ENCODE measurements around the gene TNRC18.
A peak's percentile ranks its signal among the peaks of the same experiment; 100 is the strongest.

The TNRC18 gene

GRCh38 chr7:5396999-5397663 is 26.5 kb downstream of the TNRC18 start:
- DNase-seq, result no peak

GRCh38 chr7:5396542-5396941 is 27.1 kb downstream of the TNRC18 start:
- DNase-seq, result no peak

- DNase-seq, result no peak
These were observed 28.4 kb downstream of the TNRC18 start for GRCh38 chr7:5395246-5395645.

GRCh38 chr7:5394264-5395105 is 29.1 kb downstream of the TNRC18 start:
- DNase-seq, result no peak

- no peak for DNase-seq
These were observed 29.9 kb downstream of the TNRC18 start for GRCh38 chr7:5393748-5394147.

GRCh38 chr7:5393328-5393727 is 30.3 kb downstream of the TNRC18 start:
- no peak for DNase-seq

GRCh38 chr7:5390918-5391317 is 32.7 kb downstream of the TNRC18 start:
- DNase-seq, result no peak

- no peak for DNase-seq
These were observed 34.7 kb downstream of the TNRC18 start for GRCh38 chr7:5388905-5389433.

- no peak for DNase-seq
These were observed 35.2 kb downstream of the TNRC18 start for GRCh38 chr7:5388273-5388901.

- no peak for DNase-seq
These were observed 35.9 kb downstream of the TNRC18 start for GRCh38 chr7:5387711-5388245.

- no peak for DNase-seq
These were observed 39.0 kb downstream of the TNRC18 start for GRCh38 chr7:5384618-5385017.

- DNase-seq, result no peak
These were observed 40.1 kb downstream of the TNRC18 start for GRCh38 chr7:5383314-5384098.

- DNase-seq, result peak; percentile 70
These were observed 41.2 kb downstream of the TNRC18 start for GRCh38 chr7:5382281-5382892.

- DNase-seq, result no peak
These were observed 42.4 kb downstream of the TNRC18 start for GRCh38 chr7:5381071-5381772.

- DNase-seq, result no peak
These were observed 43.1 kb downstream of the TNRC18 start for GRCh38 chr7:5380350-5381070.

- no peak for DNase-seq
These were observed 44.1 kb downstream of the TNRC18 start for GRCh38 chr7:5379546-5379945.

- DNase-seq, result no peak
These were observed 45.8 kb downstream of the TNRC18 start for GRCh38 chr7:5377816-5378215.

- DNase-seq, result no peak
These were observed 46.4 kb downstream of the TNRC18 start for GRCh38 chr7:5377279-5377678.

GRCh38 chr7:5375925-5376324 is 47.7 kb downstream of the TNRC18 start:
- DNase-seq, result no peak

GRCh38 chr7:5374464-5374863 is 49.2 kb downstream of the TNRC18 start:
- no peak for DNase-seq

GRCh38 chr7:5373300-5373699 is 50.3 kb downstream of the TNRC18 start:
- DNase-seq, result no peak

Data from right forelimb (tissue), 1 donor.